Renal cortex interstitium (tissue), 3 donors: ENCODE results near the gene FAM240B. TPM values are rescaled to one million over a fixed set of nuclear protein-coding genes. Genes with fewer than 3 reads are reported as not detected.

Source experiments
- polyA plus RNA-seq, 3 donors: library from polyadenylated mRNA; unstranded; fragments of 120-200 nt; gene quantifications; one replicate each; pipeline ENCODE4 v1.2.1, GENCODE V29; 2013; ENCODE audit not compliant: insufficient read length in 3 of 3

The FAM240B gene
- polyA plus RNA-seq, 3 donors, result 0.09 to 0.17 TPM; not detected in 1

Other genes with a start within 250 kb of the FAM240B start
- gene ANKRD18A, start 99.5 kb downstream of the FAM240B start, polyA plus RNA-seq, result 1 to 10 TPM; 3.9 to 5.7 (median 3.9) TPM